Spleen (tissue), 11 donors: ENCODE results near the gene ZNF439. TPM values are rescaled to one million over a fixed set of nuclear protein-coding genes. Genes with fewer than 3 reads are reported as not detected.
"Not testable (repeated sequence)": the region's sequence is repeated elsewhere in the genome, so short reads cannot be mapped to it uniquely, and the experiment has no call there.

Experiments used
- DNase-seq: peaks from one replicate; pipeline ENCODE4 v3.0.0-alpha.2; 2020
- H3K27ac ChIP-seq, 8 donors: fragments of 200-600 bp; sonication (generic) in 7 of 8; 1 replicate in 4 of 8; 2 replicates in 4 of 8; pipeline versions ENCODE4 v1.5.0 to v1.8.0; 2016 to 2021; ENCODE audit warnings: inconsistent platforms in 4 of 8, mild to moderate bottlenecking in 4 of 8, moderate library complexity in 1 of 8
- H3K27me3 ChIP-seq, 7 donors: fragments of 200-600 bp; sonication (generic) in 6 of 7; replicated peaks in 1 of 7; 1 replicate in 4 of 7; 2 replicates in 3 of 7; pipeline versions ENCODE4 v1.5.0 to v1.8.0; 2016 to 2021; ENCODE audit warnings: inconsistent platforms in 3 of 7, mild to moderate bottlenecking in 1 of 7
- H3K36me3 ChIP-seq, 6 donors: fragments of 200-600 bp; sonication (generic) in 5 of 6; 1 replicate in 4 of 6; 2 replicates in 2 of 6; pipeline versions ENCODE4 v1.5.0 to v1.8.0; 2016 to 2021; ENCODE audit warnings: inconsistent platforms in 2 of 6
- H3K4me1 ChIP-seq, 6 donors: fragments of 200-600 bp; sonication (generic) in 5 of 6; 1 replicate in 3 of 6; 2 replicates in 3 of 6; pipeline versions ENCODE4 v1.5.0 to v1.8.0; 2016 to 2021; ENCODE audit warnings: inconsistent platforms in 3 of 6
- H3K4me3 ChIP-seq, 8 donors: fragments of 200-600 bp; sonication (generic) in 7 of 8; 1 replicate in 4 of 8; 2 replicates in 4 of 8; pipeline versions ENCODE4 v1.5.0 to v1.8.0; 2016 to 2021; ENCODE audit warnings: inconsistent platforms in 4 of 8, mild to moderate bottlenecking in 4 of 8, moderate library complexity in 2 of 8
- H3K9me3 ChIP-seq, 8 donors: fragments of 200-600 bp; sonication (generic) in 7 of 8; 1 replicate in 4 of 8; 2 replicates in 4 of 8; pipeline versions ENCODE4 v1.5.0 to v1.8.0; 2016 to 2021; ENCODE audit warnings: inconsistent platforms in 4 of 8
- CTCF ChIP-seq, 11 experiments: fragments of 200-600 bp in 7 of 11; fragments of 450-650 bp in 4 of 11; sonication (generic) in 4 of 11; IDR thresholded peaks in 8 of 11; conservative IDR thresholded peaks in 3 of 11; 1 replicate in 7 of 11; 2 replicates in 4 of 11; pipeline versions ENCODE4 v1.4.0 to v1.8.0; 2016 to 2021; ENCODE audit warnings: antibody characterized with exemption in 11 of 11, inconsistent platforms in 4 of 11, mild to moderate bottlenecking in 1 of 11
- POLR2A ChIP-seq, 3 donors: fragments of 450-650 bp; IDR thresholded peaks; one replicate each; pipeline ENCODE4 v1.5.1; 2017; ENCODE audit warnings: antibody characterized with exemption in 3 of 3, mild to moderate bottlenecking in 1 of 3
- POLR2AphosphoS5 ChIP-seq, 3 donors: sonication (generic); formaldehyde crosslinking; IDR thresholded peaks; one replicate each; pipeline ENCODE4 v1.5.1; 2017; ENCODE audit warnings: antibody characterized with exemption in 3 of 3
- WGBS, 5 donors: extraction: QIAGEN DNeasy Blood & Tissue Kit in 3 of 5; methylation state at CpG; one replicate each; pipeline versions ENCODE4 v1.1.5 to v1.1.7; 2013 to 2018; 5-methylcytosine and 5-hydroxymethylcytosine counted together
- intact Hi-C: fragments of 100-400 bp; cut with DNase I; formaldehyde crosslinking; loops from one replicate; pipeline ENCODE4 v1.15.0; 2023; ENCODE audit warnings: low total_unique reads
- polyA plus RNA-seq, 3 donors: library from polyadenylated mRNA; stranded (reverse); fragments of 200-250 nt; gene quantifications; one replicate each; pipeline ENCODE4 v1.2.1, GENCODE V29; 2013
- total RNA-seq, 7 donors: library from RNA; depleted of rRNA in 3 of 7; stranded (reverse); fragments of >200 nt in 3 of 7; fragmentation: NEBNext Ultra II Directional in 4 of 7; extraction: Animal tissue kit (Norgen Biotek cat#: 25700) in 4 of 7; gene quantifications; one replicate each; pipeline versions ENCODE4 v1.1.0 to v1.2.1, GENCODE V29; 2016 to 2021
- donor health status: healthy with polysubstance abuse.
- donor health status: DM: no; HTN: no; CAD: no; lungs with moderate emphysema.
- donor health status: DM: no; HTN: no; CAD: no.
- donor health status: Bipolar disorder and iron deficiency.
- donor health status: healthy.
- donor health status: DM: no; HTN: no; CAD: no.
- donor health status: DM: yes; HTN: yes; CAD: no.

Gene ZNF439
- total and polyA plus RNA-seq, 10 donors, result 10.2 to 19.4 (median 15.7) TPM

GRCh38 chr19:11832253-11832912 lies 16.1 kb upstream of the ZNF439 start:
- Histone ChIP-seq H3K27me3 (no peaks in the 10 kb centered on the region), H3K4me3 (no peak overlapping the region), H3K36me3 (peaks cover 18 to 76% (median 35%) of the 10 kb centered on the region in 6 donors), H3K27ac (no peak overlapping the region), H3K9me3 (peaks cover 16 to 100% (median 97%) of the 10 kb centered on the region in 8 donors), H3K4me1 (no peaks in the 10 kb centered on the region)
- TF ChIP-seq POLR2AphosphoS5 (IDR thresholded peaks at IDR 0.05), result no peak
- no peak for TF ChIP-seq CTCF (IDR thresholded peaks at IDR 0.05 in 8 of 11, conservative IDR thresholded peaks at IDR 0.05 in 3 of 11)
- no peak for TF ChIP-seq POLR2A (IDR thresholded peaks at IDR 0.05)
- intact Hi-C loops, result no loop called here
- 93 to 98% (median 96%) methylated on average over 8 of the region's 8 CpGs for WGBS, 5 donors
- DNase-seq, result no peak

GRCh38 chr19:11833541-11833940 lies 15.0 kb upstream of the ZNF439 start:
- TF ChIP-seq POLR2A (IDR thresholded peaks at IDR 0.05) (no peak), POLR2AphosphoS5 (IDR thresholded peaks at IDR 0.05) (no peak), CTCF (IDR thresholded peaks at IDR 0.05 in 8 of 11, conservative IDR thresholded peaks at IDR 0.05 in 3 of 11) (no peak)
- intact Hi-C loops, result no loop called here
- H3K36me3 ChIP-seq, result peaks cover 18 to 64% (median 33%) of the 10 kb centered on the region in 6 donors
- no peaks in the 10 kb centered on the region for H3K27me3 ChIP-seq
- H3K4me3 ChIP-seq, result no peak overlapping the region
- WGBS, 5 donors, result 96 to 100% (median 97%) methylated on average over 2 of the region's 2 CpGs
- no peaks in the 10 kb centered on the region for H3K4me1 ChIP-seq
- no peak overlapping the region for H3K27ac ChIP-seq
- H3K9me3 ChIP-seq, result peaks cover 16 to 94% (median 88%) of the 10 kb centered on the region in 8 donors
- no peak for DNase-seq

- H3K27ac ChIP-seq, H3K4me1 ChIP-seq, H3K4me3 ChIP-seq, intact Hi-C loops, DNase-seq, H3K27me3 ChIP-seq: not testable (repeated sequence)
- H3K9me3 ChIP-seq, result peaks cover 13 to 85% (median 67%) of the 10 kb centered on the region in 8 donors
- H3K36me3 ChIP-seq, result peaks cover 18 to 44% (median 27%) of the 10 kb centered on the region in 6 donors
- 75 to 98% (median 95%) methylated on average over 2 of the region's 2 CpGs for WGBS, 5 donors
Observed at GRCh38 chr19:11835626-11836066, 12.9 kb upstream of the ZNF439 start.

- no peak overlapping the region for H3K4me3 ChIP-seq
- H3K27ac ChIP-seq, result no peak overlapping the region
- H3K9me3 ChIP-seq, result peaks cover 0 to 23% (median 0%) of the 10 kb centered on the region in 8 donors
- WGBS, 5 donors, result 63 to 86% (median 80%) methylated on average over 2 of the region's 2 CpGs
- DNase-seq, result no peak
- TF ChIP-seq POLR2A (IDR thresholded peaks at IDR 0.05), result no peak
- TF ChIP-seq CTCF (IDR thresholded peaks at IDR 0.05 in 8 of 11, conservative IDR thresholded peaks at IDR 0.05 in 3 of 11), result no peak
- no peak for TF ChIP-seq POLR2AphosphoS5 (IDR thresholded peaks at IDR 0.05)
- intact Hi-C loops, result no loop called here
- H3K4me1 ChIP-seq, result peaks cover 5 to 9% (median 6%) of the 10 kb centered on the region in 6 donors
- no peaks in the 10 kb centered on the region for H3K36me3 ChIP-seq
- H3K27me3 ChIP-seq, result no peaks in the 10 kb centered on the region
Observed at GRCh38 chr19:11843722-11844121, 4.8 kb upstream of the ZNF439 start.

- H3K4me3 ChIP-seq, DNase-seq, H3K27ac ChIP-seq, intact Hi-C loops, H3K9me3 ChIP-seq, H3K27me3 ChIP-seq: not testable (repeated sequence)
- WGBS, 5 donors, result 70 to 84% (median 75%) methylated on average over 6 of the region's 6 CpGs
- peaks cover 5 to 30% (median 20%) of the 10 kb centered on the region in 6 donors for H3K4me1 ChIP-seq
- H3K36me3 ChIP-seq, result peaks cover 0 to 12% (median 0%) of the 10 kb centered on the region in 6 donors
Observed at GRCh38 chr19:11847615-11848014, 911 bp upstream of the ZNF439 start.
